ENCODE measurements around the gene PRDX3. TPM values are rescaled to one million over a fixed set of nuclear protein-coding genes. Genes with fewer than 3 reads are reported as not detected.
A peak's percentile ranks its signal among the peaks of the same experiment; 100 is the strongest.
"Not testable (repeated sequence)": the region's sequence is repeated elsewhere in the genome, so short reads cannot be mapped to it uniquely, and the experiment has no call there.

PRDX3 gene
- total RNA-seq, 1 experiment from 2014 or later: 376 TPM

DNA sequence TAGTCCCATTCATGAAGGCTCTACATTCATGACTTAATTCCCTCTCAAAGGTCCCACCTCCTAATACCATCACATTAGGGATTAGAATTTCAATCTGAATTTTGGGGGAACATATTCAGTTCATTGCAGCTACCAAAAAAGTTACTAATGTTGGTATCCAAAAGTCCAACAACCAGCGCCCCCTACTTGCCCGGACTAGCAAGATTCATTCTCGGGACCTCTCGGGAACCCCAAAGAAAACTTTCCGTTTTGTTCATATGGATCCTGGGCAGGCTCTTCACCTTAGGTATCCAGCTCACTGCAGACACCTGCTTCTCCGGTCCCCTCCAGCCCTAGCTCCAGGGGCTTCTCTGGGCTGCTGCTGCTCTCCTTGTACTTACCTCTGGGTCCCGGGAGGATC lies 19.8 kb upstream of the PRDX3 start:
- Histone ChIP-seq H3K4me1 (replicated peaks) (peaks cover 20% of the 10 kb centered on the region), H3K27ac (no peak overlapping the region), H3K36me3 (no peaks in the 10 kb centered on the region), H3K9me3 (replicated peaks) (no peaks in the 10 kb centered on the region), H3K27me3 (replicated peaks) (no peaks in the 10 kb centered on the region), H3K4me3 (no peak overlapping the region)
- DNase-seq (ENCODE audit: low read depth in 1 of 2, low spot score in 2 of 2): no peak

DNA sequence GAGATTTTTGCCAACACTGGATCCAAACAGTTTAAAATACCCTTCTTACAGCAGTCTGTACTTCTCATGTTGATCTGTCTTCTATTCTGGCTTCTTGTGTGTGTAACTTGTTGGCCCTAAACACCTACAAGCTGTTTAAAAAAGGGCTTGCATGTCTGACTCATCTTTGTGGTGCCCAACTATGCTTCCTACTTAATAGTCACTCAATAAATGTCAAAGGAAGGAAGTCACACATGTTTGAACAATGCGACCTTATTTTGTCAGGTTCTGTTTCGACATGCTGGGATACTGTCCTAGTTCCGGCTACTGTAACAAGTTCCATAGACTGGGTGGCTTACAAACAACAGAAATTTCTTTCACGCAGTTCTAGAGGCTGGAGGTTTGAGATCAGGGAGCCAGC lies 19.3 kb upstream of the PRDX3 start:
- H3K9me3 ChIP-seq (replicated peaks): no peaks in the 10 kb centered on the region
- DNase-seq (ENCODE audit: low read depth in 1 of 2, low spot score in 2 of 2): peak in 1 of 2 experiments; percentile 43
- no peak overlapping the region for H3K4me3 ChIP-seq
- no peaks in the 10 kb centered on the region for H3K36me3 ChIP-seq
- H3K27ac ChIP-seq: peak overlapping the region; percentile 16
- peaks cover 14% of the 10 kb centered on the region for H3K4me1 ChIP-seq (replicated peaks)
- H3K27me3 ChIP-seq (replicated peaks): no peaks in the 10 kb centered on the region

DNA sequence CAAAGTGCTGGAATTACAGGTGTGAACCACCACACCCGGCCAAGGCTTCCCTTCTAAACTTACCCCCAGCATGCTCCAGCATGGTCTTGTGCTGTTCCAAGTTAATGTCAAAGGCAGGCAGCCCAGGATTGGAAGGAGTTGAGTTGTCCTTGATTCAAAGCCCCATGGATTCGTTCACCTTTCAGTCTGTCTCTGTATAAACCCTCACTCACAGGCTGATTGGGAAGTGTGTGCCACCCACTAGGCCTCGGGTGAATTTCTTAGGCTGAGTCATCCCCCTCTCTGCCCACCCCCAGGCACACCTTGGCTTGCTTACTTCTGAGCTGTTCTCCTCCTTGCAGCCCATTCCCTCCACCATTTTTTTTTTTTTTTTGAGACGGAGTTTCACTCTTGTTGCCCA lies 13.3 kb upstream of the PRDX3 start:
- Histone ChIP-seq H3K4me3 (no peak overlapping the region), H3K27ac (no peak overlapping the region), H3K36me3 (no peaks in the 10 kb centered on the region), H3K9me3 (replicated peaks) (no peaks in the 10 kb centered on the region), H3K27me3 (replicated peaks) (no peaks in the 10 kb centered on the region), H3K4me1 (replicated peaks) (peaks cover 25% of the 10 kb centered on the region)
- DNase-seq (ENCODE audit: low read depth in 1 of 2, low spot score in 2 of 2): no peak

DNA sequence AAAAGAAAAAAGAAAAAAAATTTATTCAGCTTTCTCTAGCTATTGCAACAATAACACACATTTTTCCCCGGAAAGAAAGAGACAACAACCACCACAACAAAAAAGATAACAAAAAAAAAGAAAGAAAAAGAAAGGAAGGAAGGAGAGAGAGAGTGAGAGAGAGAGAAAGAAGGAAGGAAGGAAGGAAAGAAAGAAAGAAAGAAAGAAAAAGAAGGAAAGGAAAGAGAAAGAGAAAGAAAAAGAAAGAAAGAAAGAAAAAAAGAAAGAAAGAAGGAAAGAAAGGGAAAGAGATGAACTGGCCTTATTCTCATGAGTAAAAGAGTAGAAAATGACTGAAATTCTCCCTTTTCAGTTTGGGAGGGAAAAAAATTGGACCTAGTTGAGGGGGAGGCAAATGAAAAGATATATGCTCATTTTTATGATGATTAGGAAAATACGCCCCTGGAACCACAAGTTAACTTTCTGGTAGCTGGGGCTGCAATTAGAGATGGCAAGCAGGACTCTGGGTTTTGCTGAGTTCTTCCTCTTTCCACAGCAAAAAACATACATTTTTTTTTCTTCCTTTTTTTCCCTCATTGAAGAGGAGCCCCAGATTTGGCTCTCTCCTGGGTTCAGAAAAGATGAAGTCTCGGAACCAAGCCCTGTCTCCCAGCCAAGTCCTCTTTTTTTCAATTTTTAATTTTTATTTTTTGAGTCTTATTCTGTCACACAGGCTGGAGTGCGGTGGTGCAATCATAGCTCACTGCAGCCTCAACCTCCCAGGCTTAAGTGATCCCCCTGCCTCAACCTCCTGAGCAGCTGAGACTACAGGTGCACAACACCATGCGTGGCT lies 12.6 kb upstream of the PRDX3 start:
- Histone ChIP-seq H3K4me1 (replicated peaks) (peaks cover 25% of the 10 kb centered on the region), H3K36me3 (no peaks in the 10 kb centered on the region), H3K27me3 (replicated peaks) (no peaks in the 10 kb centered on the region), H3K4me3 (no peak overlapping the region), H3K9me3 (replicated peaks) (no peaks in the 10 kb centered on the region), H3K27ac (peak overlapping the region; percentile 93)
- DNase-seq (ENCODE audit: low read depth in 1 of 2, low spot score in 2 of 2): no peak

DNA sequence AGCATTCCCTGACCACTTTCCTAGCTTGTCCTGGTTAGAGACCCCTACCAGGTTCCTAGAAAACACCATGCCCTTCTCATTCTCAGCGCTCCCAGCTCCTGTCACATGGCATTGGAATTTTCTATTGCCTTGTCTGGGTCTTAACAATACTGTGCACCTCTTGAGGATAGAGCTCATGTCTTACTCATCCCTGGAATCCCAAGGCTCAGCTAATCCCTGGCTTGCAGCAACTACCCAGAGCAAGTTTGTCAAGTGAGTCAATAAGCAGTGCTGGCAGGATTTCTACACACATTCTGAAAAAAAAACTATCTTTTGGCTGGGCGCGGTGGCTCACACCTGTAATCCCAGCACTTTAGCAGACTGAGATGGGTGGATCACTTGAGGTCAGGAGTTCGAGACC lies 11.7 kb upstream of the PRDX3 start:
- Histone ChIP-seq H3K36me3 (no peaks in the 10 kb centered on the region), H3K4me3 (no peak overlapping the region), H3K27me3 (replicated peaks) (no peaks in the 10 kb centered on the region), H3K4me1 (replicated peaks) (peaks cover 25% of the 10 kb centered on the region), H3K27ac (peak overlapping the region; percentile 93), H3K9me3 (replicated peaks) (no peaks in the 10 kb centered on the region)
- peak; percentile 84 to 89 for DNase-seq (ENCODE audit: low read depth in 1 of 2, low spot score in 2 of 2)

DNA sequence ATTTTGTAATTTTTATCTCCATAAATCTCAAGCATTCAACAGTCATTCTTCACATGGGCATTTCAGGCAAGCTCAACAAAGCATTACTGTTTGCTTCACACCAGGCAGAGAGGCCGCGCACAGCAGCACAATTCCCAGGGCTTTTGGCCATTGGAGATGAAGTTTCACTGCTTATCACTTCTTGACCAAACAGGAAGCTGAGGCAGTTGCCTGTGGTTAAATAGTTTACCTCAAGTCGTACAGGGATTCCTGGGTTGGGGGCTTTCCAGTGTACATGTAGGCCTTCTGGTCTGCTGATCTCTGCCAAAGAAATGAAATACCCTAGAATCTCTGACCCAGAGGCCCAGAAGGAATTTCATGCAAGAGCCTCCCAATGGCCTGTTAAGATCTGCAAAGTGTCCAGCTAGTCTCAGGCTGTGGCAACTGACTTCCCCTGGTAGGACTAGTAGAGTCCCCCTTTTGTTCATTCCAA lies 11.2 kb upstream of the PRDX3 start:
- no peak overlapping the region for H3K4me3 ChIP-seq
- peak overlapping the region; percentile 93 for H3K27ac ChIP-seq
- H3K36me3 ChIP-seq: no peaks in the 10 kb centered on the region
- peak; percentile 54 to 76 for DNase-seq (ENCODE audit: low read depth in 1 of 2, low spot score in 2 of 2)
- H3K9me3 ChIP-seq (replicated peaks): no peaks in the 10 kb centered on the region
- no peaks in the 10 kb centered on the region for H3K27me3 ChIP-seq (replicated peaks)
- peaks cover 25% of the 10 kb centered on the region for H3K4me1 ChIP-seq (replicated peaks)

DNA sequence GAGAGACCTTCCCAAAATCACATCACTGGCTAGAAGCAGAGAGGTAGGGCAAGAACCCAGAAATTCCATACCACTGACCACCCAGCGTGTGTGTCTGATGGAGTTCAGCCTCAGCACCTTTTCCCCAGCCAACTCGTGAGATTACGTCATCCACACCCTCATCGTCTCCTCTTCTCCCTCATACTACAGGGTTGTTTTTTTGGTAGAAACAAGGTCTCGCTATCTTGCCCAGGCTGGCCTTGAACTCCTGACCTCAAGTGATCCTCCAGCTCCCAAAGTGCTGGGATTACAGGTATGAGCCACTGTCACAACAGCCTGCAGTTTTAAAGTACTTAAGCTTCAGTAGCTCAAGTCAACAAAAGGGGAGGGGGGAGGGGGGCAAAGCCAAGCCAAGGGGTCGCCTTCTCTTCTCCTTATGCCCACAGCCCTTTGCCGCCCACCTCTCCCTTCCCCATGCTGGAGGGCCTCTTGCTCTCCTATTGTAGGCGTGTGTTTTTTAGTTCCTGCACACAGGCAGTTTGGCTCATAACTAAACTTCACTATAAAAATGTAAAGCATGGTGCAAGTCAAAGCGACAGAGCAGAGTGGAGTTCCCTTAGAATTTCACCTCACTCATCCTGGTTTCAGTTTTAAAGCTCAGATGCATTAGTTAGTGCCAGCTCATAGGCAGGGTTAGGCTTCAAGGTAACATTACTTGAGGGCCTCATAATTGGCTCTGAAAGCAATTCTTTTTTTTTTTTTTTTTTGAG lies 5.2 kb upstream of the PRDX3 start:
- Histone ChIP-seq H3K4me1 (replicated peaks) (peaks cover 4% of the 10 kb centered on the region), H3K4me3 (no peak overlapping the region), H3K36me3 (no peaks in the 10 kb centered on the region), H3K27me3 (replicated peaks) (no peaks in the 10 kb centered on the region), H3K27ac (no peak overlapping the region), H3K9me3 (replicated peaks) (no peaks in the 10 kb centered on the region)
- no peak for DNase-seq (ENCODE audit: low read depth in 1 of 2, low spot score in 2 of 2)

DNA sequence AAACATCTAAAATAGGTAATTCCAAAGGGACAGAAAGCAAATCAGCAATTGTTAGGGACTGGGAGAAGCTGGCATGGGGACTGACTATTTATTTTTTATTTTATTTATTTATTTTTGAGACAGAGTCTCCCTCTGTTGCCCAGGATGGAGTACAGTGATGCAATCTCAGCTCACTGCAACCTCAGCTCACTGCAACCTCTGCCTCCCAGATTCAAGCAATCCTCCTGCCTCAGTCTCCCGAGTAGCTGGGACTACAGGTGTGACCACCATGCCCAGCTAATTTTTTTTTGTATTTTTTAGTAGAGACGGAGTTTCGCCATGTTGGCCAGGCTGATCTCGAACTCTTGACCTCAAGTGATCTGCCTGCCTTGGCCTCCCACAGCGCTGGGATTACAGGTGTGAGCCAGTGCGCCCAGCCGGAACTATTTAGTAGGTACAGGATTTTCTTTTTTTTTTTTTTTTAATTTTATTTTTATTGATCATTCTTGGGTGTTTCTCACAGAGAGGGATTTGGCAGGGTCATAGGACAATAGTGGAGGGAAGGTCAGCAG lies 2.3 kb upstream of the PRDX3 start:
- H3K27me3 ChIP-seq (replicated peaks); DNase-seq (ENCODE audit: low read depth in 1 of 2, low spot score in 2 of 2); H3K9me3 ChIP-seq (replicated peaks); H3K4me3 ChIP-seq; H3K4me1 ChIP-seq (replicated peaks); H3K27ac ChIP-seq: not testable (repeated sequence)
- peaks cover 15% of the 10 kb centered on the region for H3K36me3 ChIP-seq

DNA sequence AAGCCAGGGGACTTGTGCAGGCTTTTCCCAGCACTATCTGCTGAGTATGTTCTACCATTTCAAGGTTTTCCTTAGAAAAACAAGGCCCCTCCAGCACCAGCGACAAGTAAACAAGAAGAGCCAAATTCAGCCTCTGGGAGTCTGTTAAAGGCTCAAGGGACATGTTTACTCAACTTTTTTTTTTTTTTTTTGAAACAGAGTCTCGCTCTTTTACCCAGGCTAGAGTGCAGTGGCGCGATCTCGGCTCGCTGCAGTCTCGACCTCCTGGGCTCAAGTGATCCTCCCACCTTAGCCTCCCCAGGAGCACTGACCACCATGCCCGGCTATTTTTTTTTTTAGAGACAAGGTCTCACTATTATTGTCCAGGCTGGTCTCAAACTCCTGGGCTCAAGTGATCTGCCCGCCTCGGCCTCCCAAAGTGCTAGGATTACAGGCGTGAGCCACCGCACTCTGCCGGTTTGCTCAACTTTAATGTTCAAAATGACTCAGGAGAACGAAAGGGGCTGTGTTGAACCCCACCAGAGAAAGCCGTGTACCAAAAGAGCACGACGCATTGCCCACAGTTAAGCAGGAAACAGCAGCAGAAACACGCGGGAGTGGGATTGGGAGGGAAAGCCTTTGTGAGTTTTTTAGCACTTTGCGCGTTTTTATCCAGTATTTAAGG lies 772 bp downstream of the PRDX3 start:
- peak overlapping the region; percentile 86 for H3K27ac ChIP-seq
- H3K4me1 ChIP-seq (replicated peaks): peaks cover 4% of the 10 kb centered on the region
- no peak for DNase-seq (ENCODE audit: low read depth in 1 of 2, low spot score in 2 of 2)
- H3K4me3 ChIP-seq: peak overlapping the region; percentile 85
- peaks cover 45% of the 10 kb centered on the region for H3K36me3 ChIP-seq
- no peaks in the 10 kb centered on the region for H3K27me3 ChIP-seq (replicated peaks)
- no peaks in the 10 kb centered on the region for H3K9me3 ChIP-seq (replicated peaks)

DNA sequence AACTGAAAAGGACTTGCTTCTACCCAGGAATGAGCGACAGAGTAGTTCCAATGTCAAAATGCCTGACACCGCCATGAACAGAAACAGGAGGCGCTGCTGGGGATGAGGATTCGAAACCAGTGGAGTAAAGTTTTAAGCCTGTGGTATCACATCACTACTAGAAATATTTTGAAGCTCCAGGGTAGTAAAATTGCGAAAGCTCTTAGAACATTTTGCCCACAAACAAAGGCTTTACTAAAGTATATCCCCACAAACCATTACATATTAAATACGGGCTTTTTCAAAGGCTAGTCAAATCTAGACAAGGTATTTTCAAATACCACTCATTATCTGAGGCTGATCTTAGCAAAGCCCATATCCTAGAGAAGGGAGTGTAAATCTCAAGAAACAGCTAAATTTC lies 2.4 kb downstream of the PRDX3 start:
- H3K27ac ChIP-seq: no peak overlapping the region
- H3K27me3 ChIP-seq (replicated peaks): no peaks in the 10 kb centered on the region
- H3K9me3 ChIP-seq (replicated peaks): no peaks in the 10 kb centered on the region
- no peak for DNase-seq (ENCODE audit: low read depth in 1 of 2, low spot score in 2 of 2)
- H3K36me3 ChIP-seq: peaks cover 60% of the 10 kb centered on the region
- no peak overlapping the region for H3K4me3 ChIP-seq
- H3K4me1 ChIP-seq (replicated peaks): peaks cover 4% of the 10 kb centered on the region

DNA sequence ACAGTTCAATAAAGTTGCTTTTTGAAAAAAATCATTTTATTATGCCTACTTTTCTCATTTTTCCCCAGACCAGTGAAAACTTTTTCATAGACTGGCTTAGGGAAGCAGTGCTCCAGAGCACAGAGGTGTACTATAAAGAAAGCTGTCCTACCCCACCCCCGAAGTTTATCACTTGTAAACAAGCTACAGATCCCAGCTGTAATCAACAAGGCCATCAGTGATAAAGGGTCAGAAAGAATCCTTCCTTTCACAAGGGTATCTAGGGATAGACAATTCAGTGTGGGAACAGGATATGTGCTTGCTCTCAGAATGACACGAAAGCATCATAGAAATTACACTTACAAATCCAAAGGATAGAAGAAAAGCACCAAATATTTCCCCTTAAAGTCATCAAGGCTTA lies 4.5 kb downstream of the PRDX3 start:
- Histone ChIP-seq H3K4me1 (replicated peaks) (peaks cover 4% of the 10 kb centered on the region), H3K4me3 (no peak overlapping the region), H3K27ac (no peak overlapping the region), H3K36me3 (peaks cover 77% of the 10 kb centered on the region), H3K27me3 (replicated peaks) (no peaks in the 10 kb centered on the region), H3K9me3 (replicated peaks) (no peaks in the 10 kb centered on the region)
- no peak for DNase-seq (ENCODE audit: low read depth in 1 of 2, low spot score in 2 of 2)

DNA sequence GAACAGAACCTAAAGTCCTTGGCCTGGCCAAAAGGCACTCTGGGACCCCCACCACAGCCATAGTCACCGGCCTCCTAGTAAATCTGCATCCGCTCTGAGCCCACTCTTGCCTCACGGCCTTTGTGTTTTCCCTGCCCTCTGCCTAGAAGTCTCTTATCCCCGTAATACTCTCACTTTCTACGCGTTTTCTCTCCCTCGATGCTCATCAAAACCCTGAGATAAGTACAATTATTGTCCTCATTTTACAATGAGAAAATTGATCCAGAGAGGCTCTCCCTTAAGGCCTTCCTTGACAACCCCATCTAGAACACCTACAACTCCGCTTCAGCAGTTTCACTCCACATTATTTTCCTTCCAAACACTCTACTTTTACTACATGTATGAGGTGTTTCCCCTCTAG lies 11.6 kb downstream of the PRDX3 start:
- H3K4me3 ChIP-seq: no peak overlapping the region
- H3K9me3 ChIP-seq (replicated peaks): no peaks in the 10 kb centered on the region
- H3K4me1 ChIP-seq (replicated peaks): peaks cover 15% of the 10 kb centered on the region
- no peaks in the 10 kb centered on the region for H3K27me3 ChIP-seq (replicated peaks)
- no peak overlapping the region for H3K27ac ChIP-seq
- no peak for DNase-seq (ENCODE audit: low read depth in 1 of 2, low spot score in 2 of 2)
- peaks cover 61% of the 10 kb centered on the region for H3K36me3 ChIP-seq

DNA sequence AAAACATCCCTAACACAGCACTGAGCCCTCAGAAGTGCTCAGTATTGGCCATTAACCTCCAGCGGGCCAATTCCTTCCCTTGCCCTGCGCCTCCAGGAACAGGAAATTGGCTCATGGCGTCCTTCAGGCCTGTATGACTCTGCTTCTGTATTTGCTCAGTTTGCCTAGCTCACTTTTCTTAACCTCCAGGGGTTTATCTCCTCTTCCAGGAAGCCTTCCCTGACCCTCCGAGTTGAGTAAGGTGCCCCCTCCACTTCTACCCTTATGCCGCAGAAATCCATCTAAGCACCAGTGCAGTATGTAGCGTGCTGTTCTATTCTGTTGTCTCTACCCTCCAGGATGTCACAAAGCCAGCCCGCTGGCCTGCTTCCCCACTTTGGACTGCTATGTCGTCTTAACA lies 12.0 kb downstream of the PRDX3 start:
- DNase-seq (ENCODE audit: low read depth in 1 of 2, low spot score in 2 of 2): no peak
- H3K4me1 ChIP-seq (replicated peaks): peaks cover 15% of the 10 kb centered on the region
- no peaks in the 10 kb centered on the region for H3K27me3 ChIP-seq (replicated peaks)

More for the DNA sequence above, 12.0 kb downstream of the PRDX3 start:
- Histone ChIP-seq H3K27ac (no peak overlapping the region), H3K9me3 (replicated peaks) (no peaks in the 10 kb centered on the region), H3K36me3 (peaks cover 57% of the 10 kb centered on the region), H3K4me3 (no peak overlapping the region)

Data from SJSA1 (cell line).